AG04450 (cell line): ENCODE data around the gene PRR5L. TPM values are rescaled to one million over a fixed set of nuclear protein-coding genes. Genes with fewer than 3 reads are reported as not detected.

Source experiments
- CTCF ChIA-PET: fragments of 300-600, 350-600 bp; formaldehyde crosslinking; extraction: SDS; loops from one replicate; lab custom pipeline; 2022; ENCODE audit warnings: antibody characterized with exemption, inconsistent platforms; lab: Charles Lee
- POLR2A ChIA-PET: fragments of 350-600 bp; formaldehyde crosslinking; extraction: SDS; loops from one replicate; lab custom pipeline; 2021; ENCODE audit warnings: antibody characterized with exemption, inconsistent platforms; lab: Yijun Ruan, JAX
- DNase-seq: peaks from one replicate; pipeline ENCODE4 v3.0.0-alpha.2; 2011; ENCODE audit warnings: low read depth, low spot score
- H3K27ac ChIP-seq: one replicate; pipeline ENCODE4 v1.5.1; 2012; ENCODE audit warnings: low read depth, low read length, control low read depth
- H3K27me3 ChIP-seq: one replicate; pipeline ENCODE4 v1.6.0; 2012; ENCODE audit warnings: low read length; ENCODE audit not compliant: control insufficient read depth, insufficient read depth
- H3K4me3 ChIP-seq: 2 replicates; pipeline ENCODE4 v1.5.1; 2011; ENCODE audit warnings: mild to moderate bottlenecking, low read depth, low read length, control low read depth
- H3K9me3 ChIP-seq: 2 replicates; pipeline ENCODE4 v1.5.1; 2012; ENCODE audit warnings: low read length; ENCODE audit not compliant: control insufficient read depth, insufficient read depth
- polyA plus RNA-seq: library from polyadenylated mRNA; depleted of rRNA; stranded (reverse); fragments of >200 nt; gene quantifications from 2 replicates; pipeline ENCODE4 v1.2.3, GENCODE V29; 2011
- TF ChIP-seq, protein P1 (sequence below): IDR thresholded peaks from 2 replicates; pipeline ENCODE4 v1.5.1; 2011; ENCODE audit warnings: low read depth, low read length, control low read depth, inconsistent platforms

Gene PRR5L
- polyA plus RNA-seq, 1 experiment = 3.4 TPM

- Histone ChIP-seq H3K27ac (no peak overlapping the region), H3K4me3 (no peak overlapping the region), H3K9me3 (no peaks in the 10 kb centered on the region), H3K27me3 (no peaks in the 10 kb centered on the region)
- no peak for DNase-seq
- CTCF ChIA-PET = interaction anchor here (1.2 to 2.0 kb wide), 3 partner anchors 59 to 128 kb away, joined by 3 to 6 read pairs (median 3); no protein-coding TSS in a partner anchor
- TF ChIP-seq, protein P1, sequence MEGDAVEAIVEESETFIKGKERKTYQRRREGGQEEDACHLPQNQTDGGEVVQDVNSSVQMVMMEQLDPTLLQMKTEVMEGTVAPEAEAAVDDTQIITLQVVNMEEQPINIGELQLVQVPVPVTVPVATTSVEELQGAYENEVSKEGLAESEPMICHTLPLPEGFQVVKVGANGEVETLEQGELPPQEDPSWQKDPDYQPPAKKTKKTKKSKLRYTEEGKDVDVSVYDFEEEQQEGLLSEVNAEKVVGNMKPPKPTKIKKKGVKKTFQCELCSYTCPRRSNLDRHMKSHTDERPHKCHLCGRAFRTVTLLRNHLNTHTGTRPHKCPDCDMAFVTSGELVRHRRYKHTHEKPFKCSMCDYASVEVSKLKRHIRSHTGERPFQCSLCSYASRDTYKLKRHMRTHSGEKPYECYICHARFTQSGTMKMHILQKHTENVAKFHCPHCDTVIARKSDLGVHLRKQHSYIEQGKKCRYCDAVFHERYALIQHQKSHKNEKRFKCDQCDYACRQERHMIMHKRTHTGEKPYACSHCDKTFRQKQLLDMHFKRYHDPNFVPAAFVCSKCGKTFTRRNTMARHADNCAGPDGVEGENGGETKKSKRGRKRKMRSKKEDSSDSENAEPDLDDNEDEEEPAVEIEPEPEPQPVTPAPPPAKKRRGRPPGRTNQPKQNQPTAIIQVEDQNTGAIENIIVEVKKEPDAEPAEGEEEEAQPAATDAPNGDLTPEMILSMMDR = no peak
- POLR2A ChIA-PET = interaction anchor here (0.6 to 2.3 kb wide), 4 partner anchors 16 to 36 kb away, joined by 3 to 10 read pairs (median 8); no protein-coding TSS in a partner anchor
Measured at GRCh38 chr11:36419791-36420424, 123.8 kb downstream of the PRR5L start.

DNA sequence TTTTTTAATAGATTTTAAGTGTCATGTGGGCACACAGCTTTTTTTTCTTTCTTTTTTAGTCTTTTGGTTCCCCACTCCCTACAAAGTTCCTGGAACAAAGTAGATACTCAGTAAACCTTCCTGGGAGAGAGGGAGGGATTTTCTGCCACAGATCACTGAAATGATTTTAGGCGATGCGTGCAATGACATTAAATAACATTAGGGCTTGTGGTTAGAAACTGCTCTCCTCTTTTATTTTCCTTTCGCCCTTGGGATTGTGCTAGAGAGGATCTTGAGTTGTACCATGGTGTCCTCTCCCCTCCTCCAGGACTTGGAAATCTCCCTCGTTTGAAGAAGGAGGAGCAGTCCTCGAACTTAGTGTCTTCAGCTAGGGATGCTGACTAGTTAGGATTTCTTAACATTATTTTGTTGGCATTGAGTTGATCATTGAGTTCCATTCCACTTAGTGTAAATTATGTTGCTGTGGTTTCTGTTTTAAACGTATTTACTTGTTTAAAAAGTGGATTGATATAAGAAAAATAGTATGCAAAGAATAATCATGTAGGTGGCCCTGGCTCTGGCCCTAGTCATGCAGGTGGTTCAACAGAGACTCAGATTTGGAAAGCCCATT, 125.6 kb downstream of the PRR5L start:
- DNase-seq = no peak
- TF ChIP-seq, protein P1 = no peak
- ChIA-PET POLR2A (interaction anchor here (1.2 to 2.3 kb wide), 4 partner anchors 10 to 37 kb away, joined by 3 to 11 read pairs (median 10); no protein-coding TSS in a partner anchor), CTCF (interaction anchor here (0.9 to 1.3 kb wide), 2 partner anchors 10 to 56 kb away, joined by 3 to 4 read pairs; no protein-coding TSS in a partner anchor)
- no peak overlapping the region for H3K4me3 ChIP-seq
- no peaks in the 10 kb centered on the region for H3K9me3 ChIP-seq
- no peaks in the 10 kb centered on the region for H3K27me3 ChIP-seq
- H3K27ac ChIP-seq = no peak overlapping the region

GRCh38 chr11:36425561-36426081, 129.5 kb downstream of the PRR5L start:
- CTCF ChIA-PET = no interaction called here
- H3K27me3 ChIP-seq = no peaks in the 10 kb centered on the region
- no peak for DNase-seq
- TF ChIP-seq, protein P1 = no peak
- no peak overlapping the region for H3K27ac ChIP-seq
- H3K9me3 ChIP-seq = no peaks in the 10 kb centered on the region
- POLR2A ChIA-PET = no interaction called here
- no peak overlapping the region for H3K4me3 ChIP-seq

- Histone ChIP-seq H3K4me3 (no peak overlapping the region), H3K9me3 (no peaks in the 10 kb centered on the region), H3K27me3 (no peaks in the 10 kb centered on the region), H3K27ac (no peak overlapping the region)
- DNase-seq = no peak
- ChIA-PET CTCF (interaction anchor here (1.5 kb wide), 1 partner anchor 53 kb away, joined by 5 read pairs; no protein-coding TSS in a partner anchor), POLR2A (interaction anchor here (0.9 kb wide), 1 partner anchor 41 kb away, joined by 3 read pairs; no protein-coding TSS in a partner anchor)
- TF ChIP-seq, protein P1 = no peak
Measured at GRCh38 chr11:36426226-36426848, 130.2 kb downstream of the PRR5L start.
